HG02623 (cell line): ENCODE results near the gene WDR90.
"Not testable (repeated sequence)": the region's sequence is repeated elsewhere in the genome, so short reads cannot be mapped to it uniquely, and the experiment has no call there.

ENCODE experiments used
- ATAC-seq: cut with Tn5 transposase; IDR thresholded peaks from one replicate; pipeline ENCODE4 v1.9.1; 2021; ENCODE audit warnings: moderate library complexity; ENCODE audit not compliant: unreplicated experiment

Gene WDR90

DNA sequence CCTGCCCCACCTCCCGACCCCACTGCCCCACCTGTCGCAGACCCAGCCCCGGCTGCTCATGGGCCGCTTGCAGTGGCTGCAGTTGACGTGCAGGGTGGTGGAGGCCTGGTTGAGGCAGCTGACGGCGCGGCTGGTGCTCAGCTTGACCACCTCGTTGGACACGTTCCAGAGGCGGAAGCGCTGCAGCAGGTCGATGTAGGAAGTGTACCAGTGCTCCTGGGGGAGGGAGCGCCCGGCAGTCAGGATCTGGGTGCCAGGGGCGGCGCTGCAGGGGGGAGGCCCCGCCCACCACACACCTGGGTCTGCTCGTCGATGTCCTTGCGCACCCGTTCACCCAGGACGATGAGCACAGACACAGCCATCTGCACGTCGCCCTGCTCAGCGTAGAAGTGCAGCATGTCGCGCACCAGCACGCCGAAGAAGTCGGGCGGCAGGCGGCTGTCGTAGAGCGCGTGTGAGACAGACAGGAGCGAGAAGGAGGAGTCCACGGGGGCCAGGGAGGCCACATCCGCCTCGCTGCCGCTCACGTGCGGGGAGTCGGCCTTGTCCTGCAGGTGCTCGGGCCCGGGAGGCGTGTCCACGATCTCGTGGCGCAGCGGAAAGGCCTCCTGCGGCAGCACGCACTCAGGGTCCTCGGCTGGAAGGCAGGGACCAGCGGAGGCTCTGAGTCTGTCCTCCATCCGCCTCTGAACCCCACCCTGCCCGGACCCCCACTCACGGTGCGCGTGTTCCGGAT, 36.0 kb downstream of the WDR90 start:
- ATAC-seq: no peak

DNA sequence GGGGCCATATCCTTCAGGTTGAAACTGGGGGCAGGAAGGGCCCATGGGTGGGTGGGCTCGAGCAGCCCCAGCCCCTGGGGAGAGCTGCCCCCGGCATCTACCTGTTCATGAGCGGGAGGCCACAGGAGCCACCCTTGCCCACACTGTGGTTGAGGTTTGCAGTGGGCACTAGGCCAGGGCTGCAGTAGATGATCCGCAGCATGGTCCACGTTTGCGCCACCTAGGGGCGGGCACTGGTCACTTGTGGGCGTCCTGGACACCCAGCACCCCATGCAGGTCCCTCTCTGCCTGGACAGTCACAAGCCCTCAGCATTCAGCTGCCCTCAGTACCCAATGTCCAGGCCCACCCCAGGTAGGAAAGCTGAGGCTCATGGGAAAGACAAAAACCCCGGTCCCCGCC, 36.8 kb downstream of the WDR90 start:
- ATAC-seq: no peak

DNA sequence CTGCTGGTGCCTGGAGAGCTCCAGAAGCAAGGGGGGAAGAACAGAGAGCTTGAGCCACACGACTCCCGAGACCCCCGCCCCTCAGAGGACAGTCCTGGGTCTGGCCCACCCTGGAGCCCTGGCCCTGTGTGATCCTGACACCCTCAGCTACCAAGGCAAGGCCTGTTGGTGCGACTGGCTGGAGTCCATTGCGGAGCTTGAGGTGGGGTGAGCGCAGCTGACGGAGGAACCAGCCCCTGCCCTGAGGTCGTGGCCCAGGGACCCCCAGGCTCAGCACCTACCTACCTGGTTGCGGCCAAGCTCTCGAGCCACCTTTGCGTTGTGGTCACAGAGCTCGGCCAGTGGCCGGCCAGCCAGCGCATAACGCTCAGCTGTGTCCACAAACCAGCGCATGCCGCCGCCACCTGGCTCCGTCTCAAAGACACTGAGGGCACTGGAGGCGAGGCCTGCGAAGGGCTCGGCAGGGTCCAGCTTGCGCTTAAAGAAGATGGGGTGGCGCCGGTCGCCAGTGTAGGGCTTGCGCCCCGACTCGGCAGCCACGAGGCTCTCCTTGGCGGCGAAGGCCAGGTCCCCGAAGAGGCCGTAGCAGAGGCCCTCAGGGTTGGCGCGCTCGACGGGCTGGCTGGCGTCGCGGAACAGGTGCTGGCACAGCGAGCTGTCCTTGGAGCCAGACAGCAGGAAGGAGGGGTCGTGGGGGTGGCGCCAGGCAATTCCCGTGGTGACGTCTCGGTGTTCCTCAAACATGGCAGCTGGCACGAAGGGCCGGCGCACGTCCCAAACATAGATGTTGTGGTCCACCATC, 37.5 kb downstream of the WDR90 start:
- ATAC-seq: no peak

DNA sequence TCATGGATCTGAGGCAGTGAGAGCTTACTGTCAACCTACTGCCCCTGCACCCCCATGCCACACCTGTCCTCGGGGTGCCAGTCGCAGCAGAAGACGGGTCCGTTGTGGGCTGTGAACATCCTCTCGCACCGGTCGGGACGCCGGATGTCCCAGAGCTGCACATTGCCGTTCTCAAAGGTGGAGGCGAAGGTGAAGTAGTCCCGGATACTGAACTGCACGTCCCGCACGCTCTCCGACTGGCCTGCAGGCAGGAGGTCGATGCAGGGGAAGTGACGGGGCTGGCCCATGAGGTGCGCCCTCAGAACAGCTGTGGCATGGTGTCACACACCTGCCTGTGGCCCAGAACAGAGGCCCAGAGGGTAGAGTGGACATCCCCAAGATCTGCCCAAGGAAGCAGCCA, 38.3 kb downstream of the WDR90 start:
- no peak for ATAC-seq

DNA sequence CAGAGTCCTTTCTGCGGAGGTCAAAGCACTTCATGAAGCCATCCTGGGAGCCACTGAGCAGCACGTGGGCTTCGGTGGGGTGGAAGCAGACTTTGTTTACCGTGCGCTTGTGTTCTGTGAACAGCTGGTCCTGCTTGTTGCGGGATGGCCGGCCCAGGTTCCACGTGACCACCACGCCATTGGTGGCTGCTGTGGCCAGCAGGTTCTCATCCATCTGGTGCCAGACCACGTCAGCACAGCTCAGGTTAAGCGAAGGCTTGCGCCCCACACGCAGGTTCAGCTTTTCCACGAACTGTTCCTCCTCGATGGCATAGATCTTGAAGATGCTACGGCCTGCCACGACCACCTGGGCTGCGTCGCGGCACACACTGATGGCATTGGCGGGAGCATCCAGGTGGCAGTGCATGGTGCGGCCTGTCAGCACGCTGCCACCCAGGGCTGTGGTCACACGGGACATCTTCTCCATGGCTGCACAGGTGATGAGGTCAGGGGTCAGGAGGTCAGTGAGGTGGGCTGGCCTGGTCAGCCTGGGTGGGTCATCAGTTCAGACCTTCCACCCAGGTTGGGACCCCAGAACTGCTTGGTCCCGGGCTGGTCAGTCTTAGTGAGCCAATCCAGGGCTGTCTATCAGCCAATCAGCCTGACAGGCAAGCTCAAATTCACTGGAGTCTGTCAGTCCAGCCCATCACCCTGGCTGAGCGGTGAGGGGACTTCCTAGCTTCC, 40.2 kb downstream of the WDR90 start:
- ATAC-seq: no peak

DNA sequence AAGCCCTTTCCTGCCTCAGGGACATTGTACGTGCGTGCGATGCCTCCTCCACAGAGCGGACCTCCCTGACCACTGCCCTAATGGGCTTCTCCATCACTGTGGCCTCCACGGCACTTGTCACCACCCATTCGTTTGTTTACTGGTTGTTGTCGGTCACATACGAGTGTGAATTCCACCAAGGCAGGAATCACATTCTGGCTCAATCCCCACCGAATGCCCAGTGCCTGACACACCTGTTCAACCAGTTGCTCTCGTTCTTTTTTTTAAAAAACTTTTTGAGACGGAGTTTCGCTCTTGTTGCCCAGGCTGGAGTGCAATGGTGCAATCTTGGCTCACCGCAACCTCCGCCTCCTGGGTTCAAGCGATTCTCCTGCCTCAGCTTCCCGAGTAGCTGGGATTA, 42.1 kb downstream of the WDR90 start:
- ATAC-seq: not testable (repeated sequence)

DNA sequence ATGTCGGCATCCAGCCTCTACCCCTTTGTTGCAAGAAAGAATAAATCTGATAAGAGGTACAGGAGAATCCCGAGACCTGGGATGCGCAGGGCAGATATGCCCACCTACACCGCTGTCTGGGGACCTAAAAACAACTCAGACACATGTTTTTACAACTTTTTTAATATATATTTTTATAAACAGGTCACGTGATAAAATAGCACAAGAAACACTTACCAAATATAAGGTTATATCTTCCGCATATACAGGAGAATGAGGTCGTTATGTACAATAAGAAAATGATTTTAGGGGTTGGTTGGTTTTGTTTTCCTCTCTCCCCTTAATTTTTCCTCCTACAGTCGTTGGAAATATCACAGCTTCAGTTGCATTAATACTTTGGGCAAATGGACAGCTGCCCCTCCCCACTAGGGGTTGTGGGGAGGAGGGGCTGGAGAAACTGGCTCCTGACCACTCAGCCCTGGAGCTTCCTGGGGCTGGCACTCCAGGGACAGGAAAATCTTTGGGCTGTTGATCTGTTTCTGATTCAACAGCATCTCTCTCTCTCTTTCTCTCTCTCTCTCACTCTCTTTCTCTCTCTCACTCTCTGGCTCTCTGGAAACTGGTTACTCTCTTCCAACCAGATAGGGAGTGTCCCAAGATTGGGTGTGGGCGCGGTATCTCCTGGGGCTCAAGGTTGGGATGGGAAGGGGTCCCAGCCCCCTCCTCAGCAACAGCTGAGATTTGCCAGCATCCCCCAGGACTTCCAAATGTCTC, 43.4 kb downstream of the WDR90 start:
- no peak for ATAC-seq

DNA sequence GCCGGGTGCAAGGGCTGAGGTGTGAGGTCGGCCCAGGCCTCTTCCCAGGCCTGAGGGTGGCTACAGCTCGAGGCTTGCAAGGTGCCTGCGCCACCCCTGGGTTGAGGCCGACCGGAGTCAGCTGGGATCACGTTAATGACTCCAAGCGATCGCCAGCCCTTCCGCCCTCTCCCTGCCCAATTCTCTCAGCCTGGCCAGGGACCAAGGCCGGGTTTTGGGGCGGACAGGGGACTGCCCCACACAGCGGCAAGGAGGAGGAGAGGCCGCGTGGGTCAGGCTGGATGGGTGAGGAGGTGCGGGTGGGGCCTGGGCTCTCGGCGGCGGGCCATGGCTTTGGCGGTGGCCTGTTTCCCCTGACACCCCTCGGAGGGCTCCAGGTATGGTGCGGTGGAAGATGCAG, 44.2 kb downstream of the WDR90 start:
- no peak for ATAC-seq

DNA sequence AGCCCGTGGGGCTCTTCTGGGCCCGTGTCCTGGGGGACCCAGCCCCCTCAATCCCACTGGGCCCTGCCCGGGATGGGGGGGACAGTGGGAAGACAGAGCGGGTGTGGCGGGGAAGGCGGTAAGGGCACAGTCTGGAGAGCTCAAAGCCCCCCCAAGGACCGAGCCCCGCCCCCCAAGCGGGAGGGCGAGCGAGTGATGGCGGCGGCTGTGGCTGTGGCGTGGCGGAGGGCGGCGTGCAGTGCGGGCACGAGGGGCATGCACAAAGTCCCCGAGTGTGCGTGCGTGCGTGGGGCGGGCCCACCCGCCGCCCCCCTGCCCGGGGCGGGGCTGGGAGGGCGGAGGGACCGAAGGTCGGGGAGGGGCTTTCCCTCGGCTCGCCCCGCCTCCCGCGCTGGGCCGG, 44.6 kb downstream of the WDR90 start:
- no peak for ATAC-seq

DNA sequence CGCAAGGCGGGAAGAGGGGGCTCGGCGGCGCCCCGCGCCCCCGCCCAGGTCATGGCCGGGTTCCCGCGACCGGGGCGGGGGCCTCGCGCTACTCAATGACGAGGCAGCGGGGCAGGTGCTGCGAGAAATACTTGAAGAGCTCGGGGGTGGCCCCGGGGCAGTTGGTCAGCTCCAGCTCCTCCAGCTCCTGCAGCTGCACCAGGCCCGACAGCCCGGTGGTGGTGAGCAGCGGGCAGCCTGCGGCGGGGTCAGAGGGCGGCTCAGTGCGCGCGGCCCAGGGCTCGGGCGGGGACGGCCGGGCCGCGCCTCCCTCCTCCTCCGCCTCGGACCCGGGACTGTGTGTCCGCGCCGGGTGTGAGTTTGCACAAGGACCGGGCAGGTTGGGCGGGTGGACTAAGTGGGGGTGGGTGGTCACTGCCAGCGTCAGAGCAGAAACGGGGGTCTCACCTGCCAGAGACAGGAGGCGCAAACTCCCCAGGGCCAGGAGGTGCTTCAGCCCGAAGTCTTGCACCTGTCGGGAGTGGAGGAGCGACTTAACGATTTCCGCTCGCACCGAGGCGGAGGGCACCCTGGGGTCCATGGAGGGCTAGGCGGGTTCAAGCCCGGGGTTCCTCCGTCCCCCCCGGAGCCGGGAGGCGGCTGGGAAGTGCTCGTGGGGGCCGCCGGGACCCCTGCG, 45.2 kb downstream of the WDR90 start:
- ATAC-seq: no peak

DNA sequence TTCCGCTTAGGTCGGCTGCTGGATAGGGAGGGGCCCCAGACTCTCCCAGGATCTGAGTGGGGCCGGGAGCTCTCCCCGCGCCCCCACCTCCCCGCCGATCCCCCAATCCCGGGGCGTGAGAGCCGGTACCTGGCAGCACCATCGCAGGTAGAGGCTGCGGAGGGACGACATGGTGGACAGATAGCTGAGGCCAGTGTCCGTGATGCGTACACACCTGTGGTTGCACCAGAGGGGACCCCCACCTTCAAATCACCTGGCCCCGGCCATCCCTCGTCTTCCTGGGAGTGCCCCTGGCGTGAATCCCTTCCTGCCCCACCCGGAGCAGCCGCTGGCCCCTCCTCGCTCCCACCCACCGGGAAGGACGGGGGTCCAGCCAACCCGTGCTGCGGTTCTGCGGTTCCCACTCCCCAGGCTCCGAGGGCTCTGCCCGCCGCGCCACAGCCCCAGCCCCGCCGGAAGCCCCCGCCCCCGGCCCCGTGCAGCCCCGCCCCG, 45.7 kb downstream of the WDR90 start:
- ATAC-seq: no peak

DNA sequence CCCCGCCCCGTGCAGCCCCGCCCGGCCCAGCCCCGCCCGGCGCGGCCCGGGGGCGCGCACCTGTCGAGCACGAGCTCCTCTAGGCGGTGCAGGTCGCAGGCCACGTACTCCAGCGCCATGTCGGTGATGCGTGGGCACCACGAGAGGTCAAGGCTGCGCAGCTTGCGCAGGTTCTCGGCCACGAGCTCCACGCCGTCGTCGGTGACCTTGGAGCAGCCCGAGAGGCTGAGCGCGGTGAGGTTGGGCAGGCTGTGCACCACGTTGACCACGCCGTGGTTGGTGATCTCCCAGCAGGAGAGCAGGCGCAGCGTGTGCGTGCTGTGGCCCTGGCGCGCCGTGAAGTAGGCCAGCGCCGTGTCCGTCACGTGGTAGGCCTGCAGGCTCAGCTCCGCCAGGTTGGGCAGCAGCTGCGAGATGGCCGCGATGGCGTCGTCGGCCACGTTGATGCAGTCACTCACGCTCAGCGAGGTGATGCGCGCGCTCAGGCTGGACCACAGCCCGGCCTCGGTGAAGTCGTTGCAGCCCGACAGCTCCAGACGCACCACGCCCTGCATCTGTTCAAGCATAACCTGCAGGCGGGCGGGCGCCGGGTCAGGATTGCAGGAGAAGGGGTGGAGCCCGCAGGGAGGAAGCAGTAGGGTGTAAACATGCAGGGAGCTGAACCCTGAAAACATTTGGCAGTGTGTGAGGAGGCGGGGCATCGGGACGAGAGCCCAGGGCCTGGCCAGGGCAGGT, 46.4 kb downstream of the WDR90 start:
- no peak for ATAC-seq

DNA sequence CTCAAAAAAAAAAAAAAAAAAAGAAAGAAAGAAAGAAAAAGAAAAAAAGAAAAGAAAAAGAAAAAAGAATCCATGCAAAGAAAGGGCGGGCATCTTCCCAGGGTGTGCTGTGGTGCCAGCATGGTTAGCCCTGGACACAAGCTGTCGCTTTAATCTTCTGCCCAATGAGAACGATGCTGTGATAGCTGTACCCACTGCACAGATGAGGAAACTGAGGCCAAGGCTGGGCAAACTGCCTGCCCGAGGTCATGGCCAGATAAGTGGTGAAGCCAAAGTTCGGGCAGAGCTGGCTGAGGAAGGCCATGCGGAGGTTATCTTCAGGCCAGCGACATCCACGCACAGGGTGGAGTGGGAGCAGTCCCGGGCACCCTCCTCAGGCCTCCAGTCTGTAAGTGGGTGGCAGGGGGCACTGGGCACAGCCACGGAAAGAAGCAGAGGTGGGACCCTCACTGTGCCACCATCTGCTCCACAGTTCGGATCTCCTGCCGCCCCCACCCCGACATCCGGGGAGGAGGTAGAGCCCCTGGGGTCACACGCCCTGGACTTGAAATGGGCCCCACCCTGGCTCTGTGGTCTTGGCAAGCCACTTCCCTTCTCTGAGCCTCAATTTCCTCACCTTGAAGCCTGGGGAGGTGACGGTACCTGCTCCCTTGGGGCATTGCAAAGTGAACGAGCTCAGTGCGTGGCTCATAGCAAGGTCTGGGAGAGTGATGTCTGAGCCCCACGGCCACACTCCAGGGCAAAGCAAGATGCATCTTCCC, 49.9 kb downstream of the WDR90 start:
- ATAC-seq: no peak

DNA sequence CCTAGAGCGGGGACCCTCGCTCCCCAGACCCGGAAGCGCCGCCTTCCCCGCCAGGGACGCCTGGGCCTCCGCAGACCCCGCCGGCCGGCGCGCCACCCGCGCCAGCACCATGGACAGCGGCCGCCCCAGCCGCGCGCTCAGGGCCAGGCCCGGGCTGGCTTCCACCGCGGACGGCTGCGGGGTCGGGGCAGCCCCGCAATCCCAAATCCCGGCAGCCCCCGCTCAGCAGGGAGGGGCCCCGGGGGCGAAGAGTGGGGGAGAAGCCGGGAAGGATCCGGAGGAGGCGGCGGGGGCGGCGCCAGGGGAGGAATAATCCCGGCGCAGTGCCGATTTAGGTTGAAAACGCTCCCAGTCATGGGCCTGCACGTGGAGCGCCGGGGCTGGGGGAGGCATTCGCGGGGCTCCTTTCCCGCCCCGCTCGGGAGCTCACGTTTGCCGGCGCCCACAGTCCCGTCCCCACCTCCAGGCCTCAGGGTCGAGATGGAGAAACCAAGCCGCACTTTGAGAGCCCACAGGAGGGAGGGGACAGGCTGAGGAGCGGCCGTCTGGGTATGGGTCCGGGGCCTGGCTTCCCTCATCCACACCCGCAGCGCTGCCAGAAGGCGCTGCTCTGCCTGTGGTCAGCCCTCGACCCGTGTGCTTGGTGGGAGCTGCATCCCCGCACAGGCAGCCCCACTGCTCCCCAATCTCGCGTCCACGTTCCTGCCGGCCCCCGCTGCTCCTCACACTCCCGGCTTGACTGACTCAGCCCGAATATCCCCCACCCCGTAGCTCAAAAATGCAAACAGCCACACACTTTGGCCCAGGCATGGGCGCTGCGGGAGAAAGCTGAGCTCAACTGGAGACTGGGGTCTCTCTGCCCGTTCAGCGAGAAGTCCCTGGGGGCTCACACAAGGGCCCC, 51.8 kb downstream of the WDR90 start:
- ATAC-seq: no peak

DNA sequence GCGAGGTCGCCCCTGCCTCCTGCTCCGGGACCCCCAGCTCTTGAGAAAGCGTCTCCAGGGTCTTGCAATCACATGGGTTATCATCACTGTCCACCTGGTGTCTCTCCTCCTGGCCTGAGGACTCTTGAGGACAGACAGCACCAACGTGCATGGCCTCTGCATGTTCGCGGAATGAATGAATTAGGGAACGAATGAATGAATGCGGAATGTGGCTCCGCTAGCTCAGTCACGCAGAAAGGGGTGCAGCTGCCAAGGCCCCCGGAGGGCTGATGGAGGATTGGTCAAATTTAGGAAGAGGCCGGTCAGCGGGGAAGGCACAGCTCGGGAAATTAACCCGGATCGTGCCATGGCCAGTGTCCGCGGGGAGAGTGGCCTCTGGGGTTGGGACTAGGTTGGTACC, 53.2 kb downstream of the WDR90 start:
- no peak for ATAC-seq

DNA sequence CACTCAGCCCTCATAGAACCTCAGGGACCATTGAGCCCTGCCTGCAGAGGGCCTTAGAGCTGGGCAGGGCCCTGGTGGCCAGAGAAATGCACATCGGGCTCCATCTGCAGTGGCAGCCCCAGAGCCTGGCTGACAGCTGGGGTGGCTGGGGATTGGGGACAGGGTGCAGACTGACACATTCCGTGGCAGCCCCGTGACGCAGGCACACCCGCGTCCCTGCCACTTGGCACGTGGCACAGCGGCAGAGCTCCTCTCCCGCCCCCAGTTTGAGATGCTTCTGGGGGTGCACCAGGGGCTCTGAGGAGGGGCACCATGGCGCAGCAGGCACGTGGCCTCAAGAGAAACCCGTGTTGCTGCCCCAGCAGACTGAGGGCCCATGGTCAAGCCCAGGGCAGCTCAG, 54.2 kb downstream of the WDR90 start:
- no peak for ATAC-seq

DNA sequence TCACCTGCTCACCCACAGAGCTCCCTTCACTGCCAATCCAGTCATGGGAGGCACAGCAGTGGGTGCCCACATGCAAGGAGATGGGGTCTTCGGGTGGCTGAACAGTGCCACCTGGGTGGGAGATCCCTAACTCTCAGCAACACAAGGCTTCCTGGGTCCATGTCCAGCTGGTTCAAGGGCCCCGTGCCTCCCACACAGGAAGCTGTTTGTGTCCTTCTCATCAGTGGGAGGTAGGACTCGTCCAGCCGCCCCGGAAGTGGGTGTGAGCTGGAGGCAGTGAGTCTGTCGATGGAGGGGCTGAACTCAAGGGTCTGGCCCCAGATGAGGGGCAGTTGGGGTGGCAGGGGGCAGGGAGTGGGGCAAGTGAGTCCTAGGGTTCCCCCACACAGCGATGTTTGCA, 54.9 kb downstream of the WDR90 start:
- ATAC-seq: no peak
